HUDEP-2 (cell line): ENCODE results near the gene RAB1B.
"Not testable (repeated sequence)": the region's sequence is repeated elsewhere in the genome, so short reads cannot be mapped to it uniquely, and the experiment has no call there.

Experiments
- DNase-seq, 76 experiments: peaks; one replicate each; lab custom pipeline; 2025; ENCODE audit not compliant: unreplicated experiment in 76 of 76; lab: John Stamatoyannopoulos, UW

Gene RAB1B

DNA sequence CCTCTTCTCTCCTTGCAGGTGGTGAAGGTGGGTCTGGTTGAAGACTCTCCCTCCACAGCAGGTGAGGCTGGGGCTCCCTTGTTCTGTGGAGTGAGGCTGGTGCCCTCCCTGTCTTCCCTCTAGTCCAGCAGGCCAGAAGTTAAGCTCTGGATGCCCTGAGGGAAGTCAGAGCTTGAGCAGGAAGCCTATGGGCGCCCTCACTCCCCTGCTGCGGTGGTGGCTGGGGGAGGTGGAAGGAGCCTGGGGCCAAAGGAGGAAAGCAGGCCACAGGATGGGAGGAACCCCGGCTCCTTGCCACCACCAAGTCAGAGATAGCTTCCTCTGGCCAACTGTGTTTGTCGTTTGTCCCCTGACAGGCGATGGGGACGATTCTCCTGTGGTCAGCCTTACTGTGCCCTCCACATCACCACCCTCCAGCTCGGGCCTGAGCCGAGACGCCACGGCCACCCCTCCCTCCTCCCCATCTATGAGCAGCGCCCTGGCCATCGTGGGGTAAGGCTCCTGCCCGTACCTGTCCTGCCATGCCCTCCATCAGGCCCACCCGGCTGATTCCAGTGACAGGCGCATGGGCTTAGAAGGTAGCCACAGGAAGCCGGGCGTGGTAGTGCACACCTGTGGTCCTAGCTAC, 29.5 kb upstream of the RAB1B start:
- no peak for DNase-seq

- no peak for DNase-seq
Measured at GRCh38 chr11:66239511-66239910, 28.9 kb upstream of the RAB1B start.

DNA sequence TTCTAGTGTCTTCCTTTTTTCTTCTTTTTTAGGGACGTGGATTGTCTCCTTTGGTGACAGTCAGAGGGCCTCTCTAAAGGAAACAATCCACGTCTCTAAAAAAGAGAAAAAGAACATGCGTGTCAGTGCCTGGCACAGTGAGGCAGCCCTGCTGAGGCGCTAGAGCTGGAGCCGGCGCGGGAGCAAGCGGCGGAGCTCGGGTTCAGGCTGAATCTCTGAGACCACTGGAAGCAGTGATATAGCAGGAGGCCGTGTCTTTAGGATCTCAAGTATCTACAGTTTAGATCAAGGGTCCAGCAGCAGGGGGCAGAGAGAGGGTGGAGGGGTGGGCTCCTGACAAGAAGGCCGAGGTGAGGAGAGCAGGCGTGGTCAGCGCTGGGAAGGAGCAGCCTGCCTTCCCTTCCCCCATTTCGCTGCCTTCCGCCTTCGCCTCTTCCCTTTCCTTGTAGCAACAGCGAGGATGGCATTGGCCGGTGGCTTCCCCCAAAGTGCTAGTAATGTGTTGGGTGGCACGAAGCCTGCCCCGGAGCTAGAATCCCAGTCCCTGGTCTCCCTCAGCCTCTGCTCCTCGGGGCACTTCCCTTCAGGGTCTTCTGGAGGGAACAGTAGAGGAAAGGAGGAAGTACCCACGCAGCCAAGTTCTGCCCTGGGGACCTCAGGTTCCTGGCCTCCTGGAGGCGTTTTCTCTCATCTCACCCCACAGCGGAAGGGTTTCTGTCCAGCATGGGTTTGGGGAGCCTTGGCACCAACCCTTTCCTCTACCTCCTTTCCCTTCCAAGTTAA, 28.2 kb upstream of the RAB1B start:
- DNase-seq = no peak

GRCh38 chr11:66240781-66241136, 27.7 kb upstream of the RAB1B start:
- no peak for DNase-seq

GRCh38 chr11:66242095-66242765, 26.2 kb upstream of the RAB1B start:
- no peak for DNase-seq

GRCh38 chr11:66243782-66244535, 24.5 kb upstream of the RAB1B start:
- DNase-seq = no peak

DNA sequence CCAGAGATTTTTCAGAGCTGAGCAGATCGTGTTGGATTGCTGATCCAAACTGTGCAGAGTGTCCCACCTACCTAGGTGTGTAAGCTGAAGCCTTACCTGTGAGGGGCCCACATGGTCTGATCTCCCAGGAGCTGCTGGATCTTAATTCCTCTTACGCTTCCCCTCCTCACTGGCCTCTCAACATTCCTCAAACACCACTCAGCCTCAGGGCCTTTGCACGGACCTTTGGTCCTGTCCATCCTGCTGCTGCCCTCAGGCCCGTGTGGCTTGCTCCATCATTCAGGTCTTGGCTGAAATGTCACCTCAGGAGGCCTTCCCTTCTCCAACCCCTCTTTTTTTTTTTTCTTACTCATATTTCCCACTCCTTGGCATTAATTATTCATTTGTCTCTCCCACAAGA, 21.1 kb upstream of the RAB1B start:
- no peak for DNase-seq

DNA sequence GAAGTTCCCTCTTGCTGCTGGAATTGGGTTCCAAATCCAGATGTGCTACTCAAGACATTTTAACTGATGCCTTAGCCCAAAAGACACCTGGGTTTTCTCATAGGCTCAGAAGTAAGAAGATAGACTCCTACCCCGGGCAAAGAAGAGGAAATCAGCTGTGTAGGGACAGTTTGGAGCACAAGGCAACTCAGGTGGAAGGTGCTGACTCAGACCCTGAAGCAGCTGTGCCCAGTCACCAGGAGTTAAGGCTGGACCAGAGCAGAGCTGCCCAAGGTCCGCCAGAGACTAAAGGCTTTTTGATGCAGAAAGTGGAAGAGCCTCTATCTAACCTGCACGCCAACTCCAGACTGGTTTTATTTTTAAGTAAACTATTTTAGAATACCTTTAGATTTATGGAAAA, 20.6 kb upstream of the RAB1B start:
- no peak for DNase-seq

DNA sequence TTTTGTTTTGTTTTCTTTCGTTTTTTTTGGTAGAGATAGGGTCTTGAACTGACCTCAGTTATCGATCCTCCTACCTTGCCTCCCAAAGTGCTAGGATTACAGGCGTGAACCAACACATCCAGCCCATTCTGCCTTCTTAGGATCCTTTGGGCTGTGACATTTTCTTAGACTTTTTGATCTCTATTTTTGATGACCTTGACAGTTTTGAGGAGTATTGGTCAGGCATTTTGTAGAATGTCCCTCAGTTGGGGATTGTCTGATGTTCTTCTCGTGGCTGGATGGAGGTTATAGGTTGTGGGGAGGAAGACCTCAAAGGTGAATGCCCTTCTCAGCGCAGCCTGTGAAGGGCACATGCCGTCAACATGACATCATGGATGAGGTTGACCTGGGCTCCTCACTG, 19.5 kb upstream of the RAB1B start:
- DNase-seq = no peak

DNA sequence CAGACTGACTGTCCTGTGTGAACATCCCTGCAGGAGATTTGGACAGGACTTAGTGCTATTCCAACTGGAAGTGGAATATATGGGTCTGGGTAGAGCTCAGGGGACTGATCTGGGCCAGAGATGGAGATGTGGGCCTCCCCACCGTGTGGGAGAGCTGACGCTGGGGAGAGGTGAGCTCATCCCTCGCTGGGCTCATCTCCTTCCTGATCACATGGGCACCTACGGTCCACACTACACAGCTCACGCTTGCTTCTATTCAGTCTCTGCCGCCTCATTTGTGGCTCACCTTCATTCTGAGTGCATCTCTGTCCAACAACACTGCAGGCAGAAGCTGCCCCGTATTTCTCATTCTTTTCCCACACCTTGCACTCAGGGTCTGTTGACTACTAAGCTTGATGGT, 16.6 kb upstream of the RAB1B start:
- DNase-seq = no peak

GRCh38 chr11:66253081-66253480, 15.4 kb upstream of the RAB1B start:
- not testable (repeated sequence) for DNase-seq

DNA sequence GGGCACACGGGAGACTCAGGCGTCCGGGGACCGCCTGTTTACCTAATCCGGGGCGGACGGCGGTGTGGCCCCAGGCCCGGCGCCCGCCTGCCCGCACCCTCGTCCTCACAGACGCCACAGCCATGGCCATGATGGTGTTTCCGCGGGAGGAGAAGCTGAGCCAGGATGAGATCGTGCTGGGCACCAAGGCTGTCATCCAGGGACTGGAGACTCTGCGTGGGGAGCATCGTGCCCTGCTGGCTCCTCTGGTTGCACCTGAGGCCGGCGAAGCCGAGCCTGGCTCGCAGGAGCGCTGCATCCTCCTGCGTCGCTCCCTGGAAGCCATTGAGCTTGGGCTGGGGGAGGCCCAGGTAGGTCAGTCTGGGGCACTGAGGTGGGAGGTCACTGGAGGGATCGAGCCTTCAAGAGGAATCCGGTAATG, 10.0 kb upstream of the RAB1B start:
- no peak for DNase-seq

GRCh38 chr11:66259225-66259624, 9.2 kb upstream of the RAB1B start:
- DNase-seq = no peak

GRCh38 chr11:66259956-66260355, 8.5 kb upstream of the RAB1B start:
- no peak for DNase-seq

- DNase-seq = no peak
Measured at GRCh38 chr11:66261578-66261977, 6.9 kb upstream of the RAB1B start.

DNA sequence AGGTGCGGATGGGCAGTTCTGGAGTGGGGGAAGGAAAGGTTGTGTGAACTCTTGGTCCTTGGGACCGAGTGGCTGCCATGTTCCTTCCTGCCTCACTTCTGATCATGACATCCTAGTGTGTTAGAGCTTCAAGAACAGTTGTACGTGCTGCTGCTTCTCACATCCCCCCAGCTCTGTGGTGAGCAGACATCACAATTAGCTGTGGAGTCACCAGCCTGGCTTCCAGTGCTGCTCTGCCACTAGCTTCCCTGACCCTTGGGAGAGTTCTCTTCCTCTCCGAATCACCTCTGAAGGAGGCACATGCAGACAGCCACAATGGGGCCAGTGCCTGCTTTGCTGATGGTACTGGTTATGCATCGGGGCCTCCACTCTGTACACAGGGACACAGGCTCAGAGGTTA, 6.2 kb upstream of the RAB1B start:
- DNase-seq = no peak

DNA sequence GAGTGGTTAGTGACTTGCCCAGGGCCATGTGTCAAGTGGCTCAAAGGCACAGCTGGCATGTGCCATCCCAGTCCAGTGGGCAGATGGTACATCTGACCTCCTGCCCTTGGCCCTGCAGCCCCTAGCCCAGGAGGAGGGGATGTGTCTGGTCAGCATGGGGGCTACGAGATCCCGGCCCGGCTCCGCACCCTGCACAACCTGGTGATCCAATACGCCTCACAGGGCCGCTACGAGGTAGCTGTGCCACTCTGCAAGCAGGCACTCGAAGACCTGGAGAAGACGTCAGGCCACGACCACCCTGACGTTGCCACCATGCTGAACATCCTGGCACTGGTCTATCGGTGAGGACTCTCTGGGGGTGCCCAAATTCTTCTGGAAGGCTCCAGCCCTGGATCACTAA, 5.7 kb upstream of the RAB1B start:
- no peak for DNase-seq

DNA sequence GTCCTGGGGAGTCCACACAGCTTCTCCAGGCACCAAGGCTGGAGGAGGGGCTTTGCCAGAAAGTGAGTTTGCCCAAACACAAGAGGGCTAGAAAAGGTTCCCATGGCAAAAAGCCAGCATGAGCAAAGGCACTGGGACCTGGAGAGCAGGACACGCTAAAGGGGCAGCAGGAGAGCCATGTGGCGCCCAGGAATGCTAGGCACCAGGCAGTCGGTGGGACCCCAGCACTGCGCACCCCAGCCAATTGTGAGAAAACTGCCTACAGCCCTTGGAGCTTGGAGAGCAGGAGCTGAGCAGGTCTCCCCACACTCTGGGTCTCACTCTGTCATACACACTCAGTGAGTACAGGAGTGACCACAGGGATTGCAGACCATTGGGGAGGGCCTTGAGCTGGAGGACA, 5.2 kb upstream of the RAB1B start:
- no peak for DNase-seq

DNA sequence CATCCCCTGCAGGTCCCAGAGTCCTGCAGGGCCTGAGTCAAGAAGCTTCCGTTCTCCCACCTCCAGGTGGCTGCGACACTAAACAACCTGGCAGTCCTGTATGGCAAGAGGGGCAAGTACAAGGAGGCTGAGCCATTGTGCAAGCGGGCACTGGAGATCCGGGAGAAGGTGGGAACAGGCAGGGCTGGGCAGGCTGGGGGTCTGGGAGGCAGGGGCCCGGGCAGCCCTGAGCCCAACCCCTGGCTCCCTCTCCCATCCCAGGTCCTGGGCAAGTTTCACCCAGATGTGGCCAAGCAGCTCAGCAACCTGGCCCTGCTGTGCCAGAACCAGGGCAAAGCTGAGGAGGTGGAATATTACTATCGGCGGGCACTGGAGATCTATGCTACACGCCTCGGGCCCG, 4.7 kb upstream of the RAB1B start:
- no peak for DNase-seq

DNA sequence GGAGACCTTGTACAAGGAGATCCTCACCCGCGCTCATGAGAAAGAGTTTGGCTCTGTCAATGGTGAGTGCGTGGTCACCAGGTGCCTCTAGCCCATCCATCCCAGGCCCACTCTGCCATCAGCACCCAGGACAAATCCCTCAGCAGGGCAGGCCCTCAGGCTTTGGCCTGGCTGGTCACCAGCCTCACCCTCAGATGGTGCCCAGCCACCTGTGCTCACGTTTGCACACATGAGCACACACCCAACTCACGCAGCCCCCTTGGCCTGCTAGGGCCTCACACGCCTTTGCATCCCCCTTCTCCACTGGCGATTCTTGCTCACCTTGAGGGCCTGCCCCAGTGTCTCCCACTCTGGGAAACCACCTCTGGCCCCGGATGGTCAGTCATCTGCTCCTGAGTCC, 4.1 kb upstream of the RAB1B start:
- no peak for DNase-seq

- peak in 9 of 76 experiments; percentile 5 to 32 (median 16) for DNase-seq
Measured at GRCh38 chr11:66264914-66265313, 3.5 kb upstream of the RAB1B start.
